GM12878 (cell line): ENCODE measurements around the gene NPR1. TPM values are rescaled to one million over a fixed set of nuclear protein-coding genes. Genes with fewer than 3 reads are reported as not detected.

Source experiments
- ATAC-seq: fragments of 200-7000 bp; cut with Tn5 transposase; 3 replicates; pipeline ENCODE4 v1.9.1; 2020; ENCODE audit warnings: mild to moderate bottlenecking, moderate library complexity
- BruUV-seq: library from RNA; stranded (reverse); fragments of 400-500 nt; replicated peaks from 2 replicates; lab custom pipeline; 2021; lab: Mats Ljungman, UMichigan
- CTCF ChIA-PET: fragments of 300-600 bp; sonication (Branson Sonifier 250); formaldehyde crosslinking; extraction: SDS; loops from one replicate; lab custom pipeline; 2021; ENCODE audit warnings: inconsistent platforms; lab: Yijun Ruan, JAX
- POLR2A ChIA-PET: fragments of 350-600 bp; formaldehyde crosslinking; extraction: SDS; loops from one replicate; lab custom pipeline; 2021; ENCODE audit warnings: inconsistent platforms; lab: Charles Lee
- RAD21 ChIA-PET: fragments of 300-600 bp; sonication (Branson Sonifier 250); formaldehyde crosslinking; loops from one replicate; lab custom pipeline; 2023; ENCODE audit warnings: antibody characterized with exemption; ENCODE audit not compliant: unreplicated experiment; lab: Charles Lee
- SMC1A ChIA-PET: fragments of 300-600 bp; sonication (Branson Sonifier 250); formaldehyde crosslinking; loops from one replicate; lab custom pipeline; 2023; ENCODE audit not compliant: unreplicated experiment, uncharacterized antibody; lab: Charles Lee
- DNase-seq: peaks from one replicate; pipeline ENCODE4 v3.0.0-alpha.2; 2011; ENCODE audit warnings: low read depth, low spot score
- FAIRE-seq: peaks from 3 replicates; lab custom pipeline; 2011; peaks lifted over from hg19 to GRCh38; lab: Jason Lieb, UNC
- H2AFZ ChIP-seq: 2 replicates; pipeline ENCODE4 v1.6.0; 2011; ENCODE audit warnings: low read depth, low read length, control low read depth; ENCODE audit not compliant: control insufficient read depth
- H3K27ac ChIP-seq: 2 replicates; pipeline ENCODE4 v1.5.1; 2011; ENCODE audit warnings: control low read depth; ENCODE audit not compliant: control insufficient read depth, insufficient read depth
- H3K27me3 ChIP-seq, 2 experiments: replicated peaks in 1 of 2; 2 replicates each; pipeline versions ENCODE4 v1.6.0 to v1.6.1; 2011; ENCODE audit warnings: low read length in 1 of 2; ENCODE audit not compliant: control insufficient read depth in 2 of 2, insufficient read depth in 2 of 2
- H3K36me3 ChIP-seq, 2 experiments: 2 replicates each; pipeline ENCODE4 v1.5.1; 2011; ENCODE audit warnings: low read length in 1 of 2; ENCODE audit not compliant: control insufficient read depth in 2 of 2, insufficient read depth in 2 of 2
- H3K4me1 ChIP-seq: 2 replicates; pipeline ENCODE4 v1.6.1; 2011; ENCODE audit warnings: mild to moderate bottlenecking, low read length, moderate library complexity, mixed read lengths; ENCODE audit not compliant: control insufficient read depth, insufficient read depth
- H3K4me2 ChIP-seq: 2 replicates; pipeline ENCODE4 v1.6.0; 2011; ENCODE audit warnings: control low read depth; ENCODE audit not compliant: control insufficient read depth, insufficient read depth
- H3K4me3 ChIP-seq: fragments of 200-600 bp; sonication (generic); 2 replicates; pipeline ENCODE4 v1.5.1; 2016
- H3K79me2 ChIP-seq: 2 replicates; pipeline ENCODE4 v1.6.0; 2011; ENCODE audit warnings: low read length; ENCODE audit not compliant: control insufficient read depth, insufficient read depth
- H3K9ac ChIP-seq: 2 replicates; pipeline ENCODE4 v1.8.0; 2011; ENCODE audit warnings: low read length, control low read depth, mixed read lengths; ENCODE audit not compliant: control insufficient read depth, insufficient read depth
- H3K9me3 ChIP-seq: replicated peaks from 3 replicates; pipeline ENCODE4 v1.5.1; 2011; ENCODE audit warnings: mild to moderate bottlenecking, low read length; ENCODE audit not compliant: control insufficient read depth, insufficient read depth
- H4K20me1 ChIP-seq: 2 replicates; pipeline ENCODE4 v1.6.0; 2011; ENCODE audit not compliant: control insufficient read depth, insufficient read depth
- BMI1 ChIP-seq: fragments of 450-650 bp; IDR thresholded peaks from 2 replicates; pipeline ENCODE4 v1.6.1; 2016; ENCODE audit warnings: mild to moderate bottlenecking, moderate library complexity, borderline replicate concordance
- CBX3 ChIP-seq: fragments of 200-600 bp; sonication (generic); IDR thresholded peaks from 2 replicates; pipeline ENCODE4 v1.6.1; 2016; ENCODE audit warnings: low read depth, borderline replicate concordance
- CUX1 ChIP-seq: IDR thresholded peaks from 2 replicates; pipeline ENCODE4 v1.6.1; 2012; ENCODE audit warnings: improper control_type of control experiment, low read depth, low read length; ENCODE audit not compliant: insufficient replicate concordance
- GATAD2B ChIP-seq: fragments of 450-650 bp; conservative IDR thresholded peaks from 2 replicates; pipeline ENCODE4 v1.6.1; 2017; ENCODE audit warnings: low read depth, mild to moderate bottlenecking, moderate library complexity
- IKZF2 ChIP-seq, 2 experiments: fragments of 450-650 bp; IDR thresholded peaks; 2 replicates each; pipeline ENCODE4 v1.6.1; 2017; ENCODE audit warnings: mild to moderate bottlenecking in 2 of 2, moderate library complexity in 2 of 2
- JUNB ChIP-seq: IDR thresholded peaks from 2 replicates; pipeline ENCODE4 v1.6.1; 2016; ENCODE audit warnings: antibody characterized with exemption, mild to moderate bottlenecking
- MYB ChIP-seq: fragments of 150-350 bp; IDR thresholded peaks from 2 replicates; pipeline ENCODE4 v1.6.1; 2014; ENCODE audit warnings: mild to moderate bottlenecking, low read depth, low read length, borderline replicate concordance
- NFYA ChIP-seq: IDR thresholded peaks from 2 replicates; pipeline ENCODE4 v1.6.1; 2011; ENCODE audit warnings: low read depth, mild to moderate bottlenecking, low read length, improper control_type of control experiment, borderline replicate concordance
- NR2F1 ChIP-seq: fragments of 450-650 bp; conservative IDR thresholded peaks from 2 replicates; pipeline ENCODE4 v1.6.1; 2017; ENCODE audit warnings: mild to moderate bottlenecking
- RAD21 ChIP-seq: IDR thresholded peaks from 2 replicates; pipeline ENCODE4 v1.6.1; 2011; ENCODE audit warnings: mild to moderate bottlenecking, low read depth, low read length, moderate library complexity; ENCODE audit not compliant: insufficient read depth
- RBBP5 ChIP-seq: fragments of 200-600 bp; sonication (generic); conservative IDR thresholded peaks from 2 replicates; pipeline ENCODE4 v1.6.1; 2016
- STAT3 ChIP-seq: IDR thresholded peaks from 2 replicates; pipeline ENCODE4 v1.6.1; 2011; ENCODE audit warnings: low read depth, low read length, improper control_type of control experiment
- ZNF274 ChIP-seq: IDR thresholded peaks from one replicate; pipeline ENCODE4 v1.8.0; 2011; ENCODE audit not compliant: insufficient read length, insufficient read depth
- WGBS: methylation state at CpG from one replicate; pipeline ENCODE4 v1.1.6; 2016; ENCODE audit warnings: low lambda C conversion rate; ENCODE audit not compliant: insufficient replicate concordance, insufficient coverage; ENCODE audit errors: missing lambda C conversion rate; 5-methylcytosine and 5-hydroxymethylcytosine counted together
- in situ Hi-C: fragments of 300-500 bp; cut with MboI; formaldehyde crosslinking; loops from 9 replicates; pipeline ENCODE4 v1.14.3; 2018; ENCODE audit warnings: mixed read lengths
- intact Hi-C: fragments of 100-400 bp; cut with micrococcal nuclease; formaldehyde crosslinking; loops from one replicate; pipeline ENCODE4 v1.14.2; 2022; ENCODE audit not compliant: unreplicated experiment
- polyA plus RNA-seq, 11 experiments: library from polyadenylated mRNA; depleted of rRNA in 4 of 11; unstranded in 6 of 11; stranded (reverse) in 5 of 11; fragments of >200 nt; fragmentation: Nextera tagmentation in 4 of 11; fragmentation: Illumina TruSeq in 1 of 11; extraction: Ambion mirVana in 4 of 11; extraction: Trizol in 1 of 11; gene quantifications; 1 replicate in 1 of 11; 2 replicates in 10 of 11; pipeline versions ENCODE4 v1.2.1 to v1.2.3, GENCODE V29; 2011 to 2016; ENCODE audit warnings: inconsistent platforms in 2 of 11, missing spikeins in 2 of 11, low read depth in 1 of 11
- total RNA-seq, 4 experiments: library from RNA; depleted of rRNA in 3 of 4; stranded (reverse); fragments of >200 nt in 3 of 4; fragmentation: Illumina TruSeq in 1 of 4; extraction: Trizol in 1 of 4; gene quantifications; 2 replicates each; pipeline versions ENCODE4 v1.2.1 to v1.2.3, GENCODE V29; 2013 to 2021
- TF ChIP-seq, protein P1 (sequence below): fragments of 450-650 bp; IDR thresholded peaks from 2 replicates; pipeline ENCODE4 v1.6.1; 2017; ENCODE audit warnings: mild to moderate bottlenecking, low read depth, inconsistent platforms; ENCODE audit not compliant: poor library complexity, severe bottlenecking
- TF ChIP-seq, protein P2 (sequence below): fragments of 450-650 bp; IDR thresholded peaks from 2 replicates; pipeline ENCODE4 v1.6.1; 2018; ENCODE audit warnings: mild to moderate bottlenecking, low read depth, moderate library complexity; ENCODE audit not compliant: partially characterized antibody

Gene NPR1
- total and polyA plus RNA-seq, 10 of the 15 experiments (the other 5 are each of a cell fraction or from before 2014, with no cell fraction given), result 0.09 to 2.1 (median 0.28) TPM; not detected in 1

- TF ChIP-seq RAD21 (no peak), MYB (no peak), NFYA (no peak), IKZF2 (IDR thresholded peaks at IDR 0.05) (no peak), STAT3 (no peak), JUNB (no peak), GATAD2B (no peak), NR2F1 (no peak), CUX1 (no peak), CBX3 (no peak), RBBP5 (no peak), ZNF274 (no peak), BMI1 (no peak)
- TF ChIP-seq, protein P1, sequence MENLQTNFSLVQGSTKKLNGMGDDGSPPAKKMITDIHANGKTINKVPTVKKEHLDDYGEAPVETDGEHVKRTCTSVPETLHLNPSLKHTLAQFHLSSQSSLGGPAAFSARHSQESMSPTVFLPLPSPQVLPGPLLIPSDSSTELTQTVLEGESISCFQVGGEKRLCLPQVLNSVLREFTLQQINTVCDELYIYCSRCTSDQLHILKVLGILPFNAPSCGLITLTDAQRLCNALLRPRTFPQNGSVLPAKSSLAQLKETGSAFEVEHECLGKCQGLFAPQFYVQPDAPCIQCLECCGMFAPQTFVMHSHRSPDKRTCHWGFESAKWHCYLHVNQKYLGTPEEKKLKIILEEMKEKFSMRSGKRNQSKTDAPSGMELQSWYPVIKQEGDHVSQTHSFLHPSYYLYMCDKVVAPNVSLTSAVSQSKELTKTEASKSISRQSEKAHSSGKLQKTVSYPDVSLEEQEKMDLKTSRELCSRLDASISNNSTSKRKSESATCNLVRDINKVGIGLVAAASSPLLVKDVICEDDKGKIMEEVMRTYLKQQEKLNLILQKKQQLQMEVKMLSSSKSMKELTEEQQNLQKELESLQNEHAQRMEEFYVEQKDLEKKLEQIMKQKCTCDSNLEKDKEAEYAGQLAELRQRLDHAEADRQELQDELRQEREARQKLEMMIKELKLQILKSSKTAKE, result no peak
- TF ChIP-seq, protein P2, sequence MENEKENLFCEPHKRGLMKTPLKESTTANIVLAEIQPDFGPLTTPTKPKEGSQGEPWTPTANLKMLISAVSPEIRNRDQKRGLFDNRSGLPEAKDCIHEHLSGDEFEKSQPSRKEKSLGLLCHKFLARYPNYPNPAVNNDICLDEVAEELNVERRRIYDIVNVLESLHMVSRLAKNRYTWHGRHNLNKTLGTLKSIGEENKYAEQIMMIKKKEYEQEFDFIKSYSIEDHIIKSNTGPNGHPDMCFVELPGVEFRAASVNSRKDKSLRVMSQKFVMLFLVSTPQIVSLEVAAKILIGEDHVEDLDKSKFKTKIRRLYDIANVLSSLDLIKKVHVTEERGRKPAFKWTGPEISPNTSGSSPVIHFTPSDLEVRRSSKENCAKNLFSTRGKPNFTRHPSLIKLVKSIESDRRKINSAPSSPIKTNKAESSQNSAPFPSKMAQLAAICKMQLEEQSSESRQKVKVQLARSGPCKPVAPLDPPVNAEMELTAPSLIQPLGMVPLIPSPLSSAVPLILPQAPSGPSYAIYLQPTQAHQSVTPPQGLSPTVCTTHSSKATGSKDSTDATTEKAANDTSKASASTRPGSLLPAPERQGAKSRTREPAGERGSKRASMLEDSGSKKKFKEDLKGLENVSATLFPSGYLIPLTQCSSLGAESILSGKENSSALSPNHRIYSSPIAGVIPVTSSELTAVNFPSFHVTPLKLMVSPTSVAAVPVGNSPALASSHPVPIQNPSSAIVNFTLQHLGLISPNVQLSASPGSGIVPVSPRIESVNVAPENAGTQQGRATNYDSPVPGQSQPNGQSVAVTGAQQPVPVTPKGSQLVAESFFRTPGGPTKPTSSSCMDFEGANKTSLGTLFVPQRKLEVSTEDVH, result no peak
- Histone ChIP-seq H3K79me2 (peaks cover 14% of the 10 kb centered on the region), H3K27ac (no peak overlapping the region), H3K4me3 (no peak overlapping the region), H3K36me3 (peaks cover 19 to 58% of the 10 kb centered on the region in 2 experiments), H2AFZ (no peak overlapping the region), H3K4me2 (no peak overlapping the region), H3K9ac (no peak overlapping the region), H3K4me1 (peaks cover 6% of the 10 kb centered on the region; the same call in 1 of the 2 replicates), H4K20me1 (no peaks in the 10 kb centered on the region), H3K9me3 (no peaks in the 10 kb centered on the region), H3K27me3 (no peaks in the 10 kb centered on the region)
- FAIRE-seq (no peak), ATAC-seq (no peak), DNase-seq (no peak)
- no TSS peak for BruUV-seq
- ChIA-PET POLR2A (no interaction called here), RAD21 (no interaction called here), CTCF (interaction anchor here (0.8 kb wide), 1 partner anchor 47 kb away, joined by 3 read pairs; the partner anchor contains the start of gene S100A14), SMC1A (no interaction called here)
- 99% methylated on average over 5 of the region's 5 CpGs for WGBS
- in situ Hi-C loops, result no loop called here
- intact Hi-C loops, result no loop called here
Measured at GRCh38 chr1:153663211-153663610, 15.3 kb upstream of the NPR1 start.
